Esophagus squamous epithelium (tissue), 5 donors: ENCODE measurements around the gene SLC4A3. TPM values are rescaled to one million over a fixed set of nuclear protein-coding genes. Genes with fewer than 3 reads are reported as not detected.

Source experiments
- DNase-seq: peaks from one replicate; lab custom pipeline; 2025; lab: John Stamatoyannopoulos, UW
- H3K27ac ChIP-seq, 4 donors: fragments of 200-600 bp; sonication (generic); one replicate each; pipeline ENCODE4 v1.5.1; 2016 to 2019; ENCODE audit warnings: mild to moderate bottlenecking in 1 of 4
- H3K27me3 ChIP-seq, 4 donors: fragments of 200-600 bp; sonication (generic); 1 replicate in 3 of 4; 2 replicates in 1 of 4; pipeline versions ENCODE4 v1.5.1 to v1.6.0; 2017 to 2021; ENCODE audit warnings: antibody characterized with exemption in 1 of 4
- H3K36me3 ChIP-seq, 3 donors: fragments of 200-600 bp; sonication (generic); one replicate each; pipeline ENCODE4 v1.5.1; 2016 to 2019
- H3K4me1 ChIP-seq, 3 donors: fragments of 200-600 bp; sonication (generic); one replicate each; pipeline ENCODE4 v1.5.1; 2017 to 2019
- H3K4me3 ChIP-seq, 4 donors: fragments of 200-600 bp; sonication (generic); 1 replicate in 3 of 4; 2 replicates in 1 of 4; pipeline ENCODE4 v1.5.1; 2016 to 2019; ENCODE audit warnings: mild to moderate bottlenecking in 2 of 4, moderate library complexity in 1 of 4
- H3K9me3 ChIP-seq, 3 donors: fragments of 200-600 bp; sonication (generic); one replicate each; pipeline ENCODE4 v1.5.1; 2016 to 2019
- POLR2A ChIP-seq, 4 donors: fragments of 450-650 bp; IDR thresholded peaks; one replicate each; pipeline ENCODE4 v1.6.1; 2017; ENCODE audit warnings: antibody characterized with exemption in 4 of 4, mild to moderate bottlenecking in 4 of 4, moderate library complexity in 3 of 4
- WGBS, 2 donors: methylation state at CpG; one replicate each; pipeline ENCODE4 v1.1.5; 2018; 5-methylcytosine and 5-hydroxymethylcytosine counted together
- intact Hi-C: fragments of 100-400 bp; cut with DNase I; formaldehyde crosslinking; loops from one replicate; pipeline ENCODE4 v1.15.0; 2022
- total RNA-seq, 4 donors: library from RNA; depleted of rRNA; stranded (reverse); fragments of >200 nt; gene quantifications; one replicate each; pipeline ENCODE4 v1.1.0, GENCODE V29; 2016
- TF ChIP-seq, protein P1 (sequence below), 6 experiments: fragments of 450-650 bp in 4 of 6; fragments of 200-600 bp in 2 of 6; sonication (generic) in 2 of 6; IDR thresholded peaks; one replicate each; pipeline ENCODE4 v1.5.1; 2016 to 2019; ENCODE audit warnings: antibody characterized with exemption in 6 of 6, mild to moderate bottlenecking in 4 of 6, moderate library complexity in 4 of 6
- donor health status: DM: yes; HTN: yes; CAD: no.

The SLC4A3 gene
- total RNA-seq, 4 donors from 2014 or later: 1.1 to 4.0 (median 2.2) TPM

DNA sequence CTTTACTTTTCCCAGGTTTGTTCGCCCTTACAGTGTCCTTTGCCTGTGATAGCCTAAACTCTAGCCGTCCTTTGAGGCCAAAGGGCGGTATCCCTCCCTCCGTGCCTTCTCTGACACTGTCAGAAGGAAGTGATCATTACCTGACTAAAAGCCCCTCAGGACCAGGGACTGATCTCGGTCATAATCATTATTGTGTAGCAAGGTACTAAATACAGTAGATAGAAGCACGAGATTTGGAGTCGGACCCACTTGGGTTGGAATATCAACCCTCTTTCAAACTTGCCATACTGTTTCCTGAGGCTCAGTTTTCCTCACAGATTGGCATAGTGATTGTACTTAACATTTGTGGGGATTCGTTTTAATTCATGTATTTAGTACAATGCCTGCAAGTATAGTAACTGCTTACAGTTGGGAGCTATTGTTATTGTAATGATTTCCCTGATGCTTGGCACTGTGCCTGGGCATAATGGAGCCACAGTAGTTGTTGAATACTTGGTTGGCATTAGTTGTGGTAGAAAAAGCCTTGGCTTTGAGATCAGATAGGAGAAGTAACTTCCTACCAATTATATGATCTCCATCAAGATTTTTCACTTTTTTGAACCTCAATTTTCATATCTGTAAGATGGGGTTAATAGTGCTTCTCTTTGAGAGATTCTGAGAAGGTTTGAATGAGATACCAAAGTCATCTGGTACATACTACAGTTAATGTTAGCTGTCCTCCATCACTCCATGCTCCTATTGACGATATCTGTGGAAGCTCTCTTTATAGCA is 28.9 kb upstream of the SLC4A3 start:
- TF ChIP-seq, protein P1, sequence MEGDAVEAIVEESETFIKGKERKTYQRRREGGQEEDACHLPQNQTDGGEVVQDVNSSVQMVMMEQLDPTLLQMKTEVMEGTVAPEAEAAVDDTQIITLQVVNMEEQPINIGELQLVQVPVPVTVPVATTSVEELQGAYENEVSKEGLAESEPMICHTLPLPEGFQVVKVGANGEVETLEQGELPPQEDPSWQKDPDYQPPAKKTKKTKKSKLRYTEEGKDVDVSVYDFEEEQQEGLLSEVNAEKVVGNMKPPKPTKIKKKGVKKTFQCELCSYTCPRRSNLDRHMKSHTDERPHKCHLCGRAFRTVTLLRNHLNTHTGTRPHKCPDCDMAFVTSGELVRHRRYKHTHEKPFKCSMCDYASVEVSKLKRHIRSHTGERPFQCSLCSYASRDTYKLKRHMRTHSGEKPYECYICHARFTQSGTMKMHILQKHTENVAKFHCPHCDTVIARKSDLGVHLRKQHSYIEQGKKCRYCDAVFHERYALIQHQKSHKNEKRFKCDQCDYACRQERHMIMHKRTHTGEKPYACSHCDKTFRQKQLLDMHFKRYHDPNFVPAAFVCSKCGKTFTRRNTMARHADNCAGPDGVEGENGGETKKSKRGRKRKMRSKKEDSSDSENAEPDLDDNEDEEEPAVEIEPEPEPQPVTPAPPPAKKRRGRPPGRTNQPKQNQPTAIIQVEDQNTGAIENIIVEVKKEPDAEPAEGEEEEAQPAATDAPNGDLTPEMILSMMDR (IDR thresholded peaks at IDR 0.05): no peak
- TF ChIP-seq POLR2A (IDR thresholded peaks at IDR 0.05): no peak
- Histone ChIP-seq H3K27me3 (no peaks in the 10 kb centered on the region), H3K27ac (peak overlapping the region; percentile 89 to 93 (median 92)), H3K4me3 (peak overlapping the region; percentile 69 to 86 (median 74)), H3K9me3 (no peaks in the 10 kb centered on the region), H3K36me3 (peaks cover 4 to 26% (median 6%) of the 10 kb centered on the region in 3 donors), H3K4me1 (peaks cover 5 to 21% (median 9%) of the 10 kb centered on the region in 3 donors)
- WGBS, 2 donors: 21 to 22% methylated on average over 7 to 9 of the region's 9 CpGs
- intact Hi-C loops: no loop called here
- DNase-seq: no peak

DNA sequence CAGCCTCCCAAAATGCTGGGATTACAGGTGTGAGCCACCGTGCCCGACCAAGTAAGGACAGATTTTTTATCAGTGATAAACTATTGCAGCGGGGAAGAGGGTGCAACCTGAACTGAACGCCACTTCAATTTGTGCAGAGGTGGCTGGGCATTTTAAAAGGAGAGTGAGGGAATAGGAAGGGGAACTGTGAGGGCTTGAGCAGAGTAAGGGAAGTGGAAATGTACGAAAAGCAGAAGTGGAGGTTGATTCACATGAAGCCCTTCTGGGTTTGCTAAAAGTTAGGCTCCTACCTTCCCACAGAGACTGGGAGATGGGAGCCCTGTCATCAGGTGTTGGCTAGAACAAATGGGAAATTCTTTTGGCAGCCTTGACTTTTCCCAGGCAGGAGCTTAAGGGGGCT is 23.7 kb upstream of the SLC4A3 start:
- Histone ChIP-seq H3K36me3 (peaks cover 21 to 79% (median 24%) of the 10 kb centered on the region in 3 donors), H3K4me3 (no peak overlapping the region), H3K4me1 (peaks cover 0 to 4% (median 0%) of the 10 kb centered on the region in 3 donors), H3K9me3 (no peaks in the 10 kb centered on the region), H3K27me3 (no peaks in the 10 kb centered on the region), H3K27ac (no peak overlapping the region)
- TF ChIP-seq, protein P1 (IDR thresholded peaks at IDR 0.05): no peak
- TF ChIP-seq POLR2A (IDR thresholded peaks at IDR 0.05): no peak
- no peak for DNase-seq
- intact Hi-C loops: no loop called here
- 70 to 85% methylated on average over 5 of the region's 5 CpGs for WGBS, 2 donors

GRCh38 chr2:219605607-219605954 is 21.8 kb upstream of the SLC4A3 start:
- Histone ChIP-seq H3K27ac (no peak overlapping the region), H3K4me3 (no peak overlapping the region), H3K36me3 (peaks cover 21 to 97% (median 24%) of the 10 kb centered on the region in 3 donors), H3K9me3 (no peaks in the 10 kb centered on the region), H3K4me1 (no peaks in the 10 kb centered on the region), H3K27me3 (no peaks in the 10 kb centered on the region)
- no peak for TF ChIP-seq POLR2A (IDR thresholded peaks at IDR 0.05)
- TF ChIP-seq, protein P1 (IDR thresholded peaks at IDR 0.05): no peak
- intact Hi-C loops: no loop called here
- DNase-seq: no peak
- WGBS, 2 donors: 90 to 94% methylated on average over 2 to 3 of the region's 6 CpGs

GRCh38 chr2:219607931-219608330 is 19.5 kb upstream of the SLC4A3 start:
- H3K27me3 ChIP-seq: no peaks in the 10 kb centered on the region
- no peak overlapping the region for H3K27ac ChIP-seq
- H3K4me1 ChIP-seq: no peaks in the 10 kb centered on the region
- intact Hi-C loops: no loop called here
- H3K9me3 ChIP-seq: no peaks in the 10 kb centered on the region
- WGBS, 2 donors: 93 to 100% methylated on average over 1 to 6 of the region's 15 CpGs
- TF ChIP-seq, protein P1 (IDR thresholded peaks at IDR 0.05): no peak
- no peak for TF ChIP-seq POLR2A (IDR thresholded peaks at IDR 0.05)
- H3K36me3 ChIP-seq: peaks cover 18 to 98% (median 33%) of the 10 kb centered on the region in 3 donors
- H3K4me3 ChIP-seq: no peak overlapping the region
- no peak for DNase-seq

- WGBS, 2 donors: 85 to 88% methylated on average over 5 to 13 of the region's 15 CpGs
Measured at GRCh38 chr2:219608399-219608964, 18.9 kb upstream of the SLC4A3 start.

More at GRCh38 chr2:219608399-219608964, 18.9 kb upstream of the SLC4A3 start:
- no peaks in the 10 kb centered on the region for H3K4me1 ChIP-seq
- H3K27me3 ChIP-seq: no peaks in the 10 kb centered on the region
- H3K9me3 ChIP-seq: no peaks in the 10 kb centered on the region
- DNase-seq: no peak
- H3K27ac ChIP-seq: peak overlapping the region in 3 of 4 donors; percentile 54 to 72 (median 70)
- peaks cover 18 to 93% (median 33%) of the 10 kb centered on the region in 3 donors for H3K36me3 ChIP-seq
- TF ChIP-seq, protein P1 (IDR thresholded peaks at IDR 0.05): no peak
- no peak for TF ChIP-seq POLR2A (IDR thresholded peaks at IDR 0.05)
- H3K4me3 ChIP-seq: no peak overlapping the region
- intact Hi-C loops: no loop called here
